Mesenteric fat pad (tissue), 1 donor: ENCODE measurements around the gene GSPT1. TPM values are rescaled to one million over a fixed set of nuclear protein-coding genes. Genes with fewer than 3 reads are reported as not detected.
"Not testable (repeated sequence)": the region's sequence is repeated elsewhere in the genome, so short reads cannot be mapped to it uniquely, and the experiment has no call there.

Source experiments
- DNase-seq: peaks from one replicate; pipeline ENCODE4 v3.0.0-alpha.2; 2020; ENCODE audit warnings: low spot score
- total RNA-seq: library from RNA; stranded (reverse); fragmentation: NEBNext Ultra II Directional; extraction: Animal tissue kit (Norgen Biotek cat#: 25700); gene quantifications from one replicate; pipeline ENCODE4 v1.2.1, GENCODE V29; 2021
- donor health status: DM: yes; HTN: yes; CAD: no.

The GSPT1 gene
- total RNA-seq, 1 donor from 2014 or later: 138 TPM

DNA sequence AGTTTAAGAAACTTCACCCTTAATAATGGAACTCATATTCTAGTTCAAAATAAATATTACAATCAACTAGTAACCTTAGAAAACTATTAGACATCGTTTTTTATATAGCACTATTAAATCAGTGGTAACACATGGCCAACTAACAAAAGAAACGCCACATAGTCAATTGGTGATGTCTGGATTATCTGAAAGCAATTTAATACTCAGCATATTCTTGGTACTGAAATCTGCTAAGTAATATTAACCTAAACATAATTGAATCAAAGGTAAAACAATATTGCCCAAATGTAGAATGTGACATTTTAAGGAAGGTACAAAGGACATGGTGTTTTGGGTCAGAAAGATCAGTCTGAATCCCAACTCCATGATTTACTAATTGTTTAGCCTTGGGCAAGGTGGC lies 53.3 kb downstream of the GSPT1 start:
- no peak for DNase-seq

DNA sequence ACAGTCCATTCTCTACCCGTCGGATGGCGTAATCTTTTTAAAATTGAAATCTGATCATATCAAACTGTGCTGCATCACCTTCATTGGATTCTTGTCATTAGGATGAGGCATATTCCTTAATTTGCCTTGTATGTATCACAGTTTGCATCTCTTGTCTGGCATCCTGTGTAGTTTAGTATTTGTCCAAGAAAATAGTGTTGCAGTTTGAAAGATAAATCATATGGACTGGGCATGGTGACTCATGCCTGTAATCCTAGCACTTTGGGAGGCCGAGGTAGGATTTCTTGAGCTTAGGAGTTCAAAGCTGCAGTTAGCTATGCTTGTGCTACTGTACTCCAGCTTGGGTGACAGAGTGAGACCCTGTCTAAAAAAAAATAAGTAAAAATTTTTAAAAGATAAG lies 58.6 kb downstream of the GSPT1 start:
- DNase-seq: no peak

DNA sequence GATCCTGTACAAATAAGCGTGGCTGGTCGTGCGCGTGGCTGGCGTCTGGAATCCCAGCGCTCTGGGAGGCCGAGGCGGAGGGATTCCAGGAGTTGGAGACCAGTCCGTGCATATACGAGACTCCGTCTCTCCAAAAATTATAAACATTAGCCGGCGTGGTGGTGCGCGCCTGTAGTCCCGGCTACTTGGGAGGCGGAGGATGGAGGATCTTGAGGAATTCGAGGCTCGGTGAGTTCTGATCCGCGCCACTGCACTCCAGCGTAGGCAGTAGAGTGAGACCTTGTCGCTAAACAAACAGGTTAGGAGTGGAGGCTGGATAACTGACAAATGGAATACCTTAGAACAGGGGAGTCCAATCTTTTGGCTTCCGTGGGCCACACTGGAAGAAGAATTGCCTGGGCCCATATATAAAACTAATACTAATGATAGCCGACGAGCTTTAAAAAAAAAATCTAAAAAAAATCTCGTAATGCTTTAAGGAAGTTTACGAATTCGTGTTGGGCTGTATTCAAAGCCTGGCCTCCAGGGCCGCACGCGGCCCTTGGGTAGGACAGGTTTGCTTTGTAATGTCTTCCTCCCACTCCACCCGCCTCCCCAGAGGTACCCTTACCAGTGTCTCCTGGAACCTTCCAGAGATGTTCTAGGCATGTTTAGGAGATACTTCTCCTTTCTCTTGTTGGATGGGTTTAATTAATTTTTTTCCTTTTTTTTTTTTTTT lies 63.5 kb downstream of the GSPT1 start:
- peak; percentile 51 for DNase-seq

GRCh38 chr16:11851294-11852091 lies 64.3 kb downstream of the GSPT1 start, which contains the start of gene RSL1D1:
Gene RSL1D1 (minus strand): TSS chr16:11851542. CDS start chr16:11851512, 30 bp downstream.
- peak; percentile 98 for DNase-seq

DNA sequence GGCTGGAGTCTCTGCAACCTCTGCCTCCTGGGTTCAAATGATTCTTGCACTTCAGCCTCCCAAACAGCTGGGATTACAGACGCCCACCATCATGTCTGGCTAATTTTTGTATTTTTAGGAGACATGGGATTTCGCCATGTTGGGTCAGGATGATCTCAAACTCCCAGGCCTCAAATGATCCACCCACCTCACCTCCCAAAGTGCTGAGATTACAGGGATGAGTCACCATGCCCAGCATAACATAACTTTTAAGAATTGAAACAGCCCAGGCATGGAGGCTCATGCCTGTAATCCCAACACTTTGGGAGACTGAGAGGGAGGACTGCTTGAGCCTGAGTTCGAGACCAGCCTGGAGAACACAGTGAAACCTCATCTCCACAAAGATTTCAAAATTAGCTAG lies 66.9 kb downstream of the GSPT1 start:
- DNase-seq: no peak

GRCh38 chr16:11844499-11844898 lies 71.3 kb downstream of the GSPT1 start:
- peak; percentile 67 for DNase-seq

GRCh38 chr16:11843861-11844260 lies 71.9 kb downstream of the GSPT1 start:
- peak; percentile 72 for DNase-seq

DNA sequence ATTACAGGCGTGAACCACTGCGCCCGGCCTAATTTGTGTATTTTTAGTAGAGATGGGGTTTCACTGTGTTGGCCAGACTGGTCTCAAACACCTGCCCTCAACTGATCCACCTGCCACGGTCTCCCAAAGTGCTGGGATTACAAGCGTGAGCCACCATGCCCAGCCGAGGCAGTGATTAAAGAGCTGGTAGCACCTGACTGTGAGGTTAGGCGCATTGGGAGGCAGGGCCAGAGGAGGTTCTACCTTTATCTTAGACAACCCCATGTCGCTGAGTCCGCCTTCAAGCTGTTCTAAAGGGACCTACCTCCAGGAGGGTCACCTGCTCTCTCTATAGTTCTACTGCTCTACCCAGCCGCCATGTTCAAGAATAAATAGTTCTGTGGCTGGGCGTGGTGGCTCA lies 72.5 kb downstream of the GSPT1 start:
- peak; percentile 22 for DNase-seq

DNA sequence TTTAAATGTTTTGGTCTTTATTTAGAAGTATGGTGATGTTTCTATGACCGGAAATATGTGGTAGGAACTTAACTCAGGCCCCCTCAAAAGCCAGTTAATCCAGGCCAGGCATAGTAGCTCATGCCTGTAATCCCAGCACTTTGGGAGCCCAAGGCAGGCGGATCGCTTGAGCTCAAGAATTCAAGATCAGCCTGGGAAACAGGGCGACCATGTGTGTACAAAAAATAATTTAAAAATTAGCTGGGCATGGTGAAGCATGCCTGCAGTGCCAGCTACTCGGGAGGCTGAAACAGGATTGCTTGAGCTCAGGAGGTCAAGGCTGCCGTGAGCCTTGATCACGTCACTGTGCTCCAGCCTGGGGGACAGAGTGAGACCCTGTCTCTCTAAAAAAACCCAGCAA lies 74.7 kb downstream of the GSPT1 start:
- DNase-seq: peak; percentile 30

- DNase-seq: peak; percentile 33
These were observed 79.0 kb downstream of the GSPT1 start for GRCh38 chr16:11836650-11837244.

GRCh38 chr16:11835891-11836649 lies 79.7 kb downstream of the GSPT1 start:
- DNase-seq: peak; percentile 41

- peak; percentile 33 for DNase-seq
These were observed 80.4 kb downstream of the GSPT1 start for GRCh38 chr16:11835309-11835708.

GRCh38 chr16:11833951-11834695 lies 81.6 kb downstream of the GSPT1 start:
- DNase-seq: no peak

DNA sequence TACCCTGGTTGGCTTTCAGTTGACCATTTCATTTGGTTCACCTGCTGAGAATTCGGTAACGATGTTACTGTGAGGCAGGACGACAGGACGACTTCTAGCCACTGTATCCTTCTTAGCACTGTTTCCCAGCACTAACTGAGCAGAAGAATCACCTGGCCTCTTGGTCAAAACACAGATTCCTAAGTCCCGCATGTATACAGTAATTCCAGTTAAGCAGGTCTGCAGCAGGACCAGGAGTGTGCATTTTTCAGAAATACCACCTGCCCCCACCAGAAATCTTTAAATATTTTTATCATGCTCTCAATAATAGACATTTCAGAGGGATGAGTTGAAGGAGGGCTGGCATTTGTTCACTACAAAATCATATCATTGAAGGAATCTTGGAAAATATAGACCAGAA lies 87.1 kb downstream of the GSPT1 start:
- DNase-seq: no peak

DNA sequence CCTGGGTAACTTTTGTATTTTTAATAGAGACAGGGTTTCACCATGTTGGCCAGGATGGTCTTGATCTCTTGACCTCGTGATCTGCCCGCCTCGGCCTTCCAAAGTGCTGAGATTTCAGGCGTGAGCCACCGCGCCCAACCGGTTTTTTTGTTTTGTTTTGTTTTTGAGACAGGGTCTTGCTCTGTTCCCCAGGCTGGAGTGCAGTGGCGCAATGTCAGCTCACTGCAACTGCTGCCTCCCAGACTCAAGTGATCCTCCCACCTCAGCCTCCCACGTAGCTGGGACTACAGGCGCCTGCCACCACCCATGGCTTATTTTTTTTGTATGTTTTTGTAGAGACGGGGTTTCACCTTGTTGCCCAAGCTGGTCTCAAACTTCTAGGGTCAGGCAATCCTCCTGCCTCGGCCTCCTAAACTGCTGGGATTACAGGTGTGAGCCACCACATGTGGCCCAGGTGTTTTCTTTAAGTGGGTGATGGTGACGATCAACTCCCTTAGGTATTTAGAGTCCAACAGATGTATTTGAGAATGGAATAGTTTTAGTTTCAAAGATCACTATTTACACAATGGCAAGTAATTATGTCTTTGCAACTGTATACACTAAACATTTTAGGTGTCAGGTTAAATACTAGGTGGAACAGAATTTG lies 90.1 kb downstream of the GSPT1 start:
- not testable (repeated sequence) for DNase-seq

GRCh38 chr16:11824362-11824761 lies 91.4 kb downstream of the GSPT1 start:
- DNase-seq: no peak

GRCh38 chr16:11823645-11824044 lies 92.1 kb downstream of the GSPT1 start:
- DNase-seq: not testable (repeated sequence)

GRCh38 chr16:11819798-11820197 lies 96.0 kb downstream of the GSPT1 start:
- no peak for DNase-seq

GRCh38 chr16:11818970-11819369 lies 96.8 kb downstream of the GSPT1 start:
- not testable (repeated sequence) for DNase-seq
